HL-60 (cell line): ENCODE results near the gene TMEM63A.

Experiments used
- DNase-seq, 2 experiments: peaks; one replicate each; pipeline ENCODE4 v3.0.0-alpha.2; 2010 to 2020; ENCODE audit warnings: low read depth in 1 of 2, low spot score in 1 of 2
- H3K27ac ChIP-seq: fragments of 250-450 bp; sonication (Bioruptor Pico); replicated peaks from 2 replicates; pipeline ENCODE4 v1.5.1; 2020; ENCODE audit warnings: mild to moderate bottlenecking, moderate library complexity
- H3K27me3 ChIP-seq: fragments of 250-450 bp; sonication (Bioruptor Pico); 2 replicates; pipeline ENCODE4 v1.5.1; 2021; ENCODE audit warnings: mild to moderate bottlenecking, moderate library complexity; ENCODE audit not compliant: insufficient read depth, poor library complexity, severe bottlenecking
- H3K4me3 ChIP-seq: replicated peaks from 2 replicates; pipeline ENCODE4 v1.5.1; 2011; ENCODE audit warnings: mild to moderate bottlenecking, control low read depth, low read length; ENCODE audit not compliant: insufficient read depth
- CTCF ChIP-seq: IDR thresholded peaks from one replicate; pipeline ENCODE4 v1.5.1; 2011; ENCODE audit warnings: low read length, control low read depth, inconsistent platforms; ENCODE audit not compliant: insufficient read depth
- GABPA ChIP-seq: IDR thresholded peaks from 2 replicates; pipeline ENCODE4 v1.6.1; 2012; ENCODE audit warnings: low read depth
- POLR2AphosphoS5 ChIP-seq: IDR thresholded peaks from 2 replicates; pipeline ENCODE4 v1.6.1; 2012; ENCODE audit warnings: low read depth
- REST ChIP-seq: IDR thresholded peaks from 2 replicates; pipeline ENCODE4 v1.6.1; 2012; ENCODE audit warnings: low read depth; ENCODE audit not compliant: insufficient replicate concordance
- SPI1 ChIP-seq: IDR thresholded peaks from 2 replicates; pipeline ENCODE4 v1.6.1; 2012; ENCODE audit warnings: low read depth, mild to moderate bottlenecking, borderline replicate concordance

Gene TMEM63A

DNA sequence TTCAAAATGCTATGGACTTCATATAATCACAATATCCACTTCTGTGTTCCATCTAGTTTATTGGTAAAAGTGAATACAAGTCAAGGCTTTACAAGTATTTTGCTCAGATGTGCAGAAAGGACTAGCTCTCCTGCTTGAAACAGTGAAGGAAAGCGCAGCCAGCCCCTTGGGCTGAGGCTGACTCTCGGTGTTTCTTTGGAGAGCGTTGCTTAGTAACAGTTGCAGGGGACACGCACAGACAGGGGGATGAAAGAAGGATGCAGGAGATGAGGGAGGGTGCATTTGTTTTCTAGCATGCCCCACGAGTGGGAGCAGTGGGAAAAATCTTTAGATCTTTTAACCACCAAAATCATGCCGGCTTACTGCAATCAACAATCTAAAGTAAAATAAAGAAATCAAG lies 32.8 kb upstream of the TMEM63A start:
- no peak overlapping the region for H3K27ac ChIP-seq

GRCh38 chr1:225914391-225914790 lies 32.2 kb upstream of the TMEM63A start:
- no peak overlapping the region for H3K4me3 ChIP-seq

More for the DNA sequence above, 32.8 kb upstream of the TMEM63A start:
- Histone ChIP-seq H3K4me3 (no peak overlapping the region), H3K27me3 (no peaks in the 10 kb centered on the region)
- TF ChIP-seq CTCF = no peak
- TF ChIP-seq GABPA = no peak
- TF ChIP-seq POLR2AphosphoS5 = no peak
- TF ChIP-seq REST = no peak
- TF ChIP-seq SPI1 = no peak
- no peak for DNase-seq

More at GRCh38 chr1:225914391-225914790, 32.2 kb upstream of the TMEM63A start:
- TF ChIP-seq GABPA (no peak), REST (no peak), SPI1 (no peak), POLR2AphosphoS5 (no peak), CTCF (no peak)
- DNase-seq = no peak
- no peaks in the 10 kb centered on the region for H3K27me3 ChIP-seq
- no peak overlapping the region for H3K27ac ChIP-seq
